HFF-Myc (cell line): ENCODE data around the gene ANXA11.

ENCODE experiments used
- DNase-seq: peaks from one replicate; pipeline ENCODE4 v3.0.0-alpha.2; 2011; ENCODE audit warnings: low read depth; ENCODE audit errors: extremely low read depth
- H3K4me3 ChIP-seq: replicated peaks from 2 replicates; pipeline ENCODE4 v1.5.1; 2011; ENCODE audit warnings: low read depth, mild to moderate bottlenecking, control low read depth, low read length
- TF ChIP-seq, protein P1 (sequence below): IDR thresholded peaks from 2 replicates; pipeline ENCODE4 v1.5.1; 2012; ENCODE audit warnings: mild to moderate bottlenecking, low read depth, low read length, control low read depth; ENCODE audit errors: missing control alignments

ANXA11 gene

GRCh38 chr10:80200259-80200658, 5.1 kb downstream of the ANXA11 start:
- H3K4me3 ChIP-seq, result no peak overlapping the region
- TF ChIP-seq, protein P1, sequence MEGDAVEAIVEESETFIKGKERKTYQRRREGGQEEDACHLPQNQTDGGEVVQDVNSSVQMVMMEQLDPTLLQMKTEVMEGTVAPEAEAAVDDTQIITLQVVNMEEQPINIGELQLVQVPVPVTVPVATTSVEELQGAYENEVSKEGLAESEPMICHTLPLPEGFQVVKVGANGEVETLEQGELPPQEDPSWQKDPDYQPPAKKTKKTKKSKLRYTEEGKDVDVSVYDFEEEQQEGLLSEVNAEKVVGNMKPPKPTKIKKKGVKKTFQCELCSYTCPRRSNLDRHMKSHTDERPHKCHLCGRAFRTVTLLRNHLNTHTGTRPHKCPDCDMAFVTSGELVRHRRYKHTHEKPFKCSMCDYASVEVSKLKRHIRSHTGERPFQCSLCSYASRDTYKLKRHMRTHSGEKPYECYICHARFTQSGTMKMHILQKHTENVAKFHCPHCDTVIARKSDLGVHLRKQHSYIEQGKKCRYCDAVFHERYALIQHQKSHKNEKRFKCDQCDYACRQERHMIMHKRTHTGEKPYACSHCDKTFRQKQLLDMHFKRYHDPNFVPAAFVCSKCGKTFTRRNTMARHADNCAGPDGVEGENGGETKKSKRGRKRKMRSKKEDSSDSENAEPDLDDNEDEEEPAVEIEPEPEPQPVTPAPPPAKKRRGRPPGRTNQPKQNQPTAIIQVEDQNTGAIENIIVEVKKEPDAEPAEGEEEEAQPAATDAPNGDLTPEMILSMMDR, result no peak
- no peak for DNase-seq

DNA sequence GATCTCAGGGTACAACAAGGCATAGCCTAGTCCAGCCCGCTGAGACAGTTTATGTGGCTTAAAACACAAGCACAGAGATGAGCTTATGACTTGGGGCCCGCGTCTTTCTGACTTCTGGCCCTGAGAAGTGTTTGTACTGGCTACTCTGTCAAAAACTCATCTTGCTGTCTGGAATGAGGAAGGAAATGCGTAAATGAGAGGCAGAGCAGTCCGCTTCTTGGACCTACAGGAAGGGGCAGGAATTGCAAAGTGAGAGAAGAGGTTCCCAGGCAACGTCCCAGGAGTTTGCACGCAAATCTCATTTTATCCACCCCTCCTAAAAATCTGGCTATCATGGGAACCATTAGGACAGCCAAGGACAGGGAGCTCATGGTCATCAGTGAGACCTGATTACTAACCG, 5.5 kb downstream of the ANXA11 start:
- TF ChIP-seq, protein P1, result no peak
- DNase-seq, result no peak
- H3K4me3 ChIP-seq, result no peak overlapping the region

- TF ChIP-seq, protein P1, result no peak
- DNase-seq, result no peak
- no peak overlapping the region for H3K4me3 ChIP-seq
Observed at GRCh38 chr10:80197972-80198916, 7.1 kb downstream of the ANXA11 start.

GRCh38 chr10:80196950-80197315, 8.4 kb downstream of the ANXA11 start:
- no peak for DNase-seq
- TF ChIP-seq, protein P1, result no peak
- H3K4me3 ChIP-seq, result no peak overlapping the region

DNA sequence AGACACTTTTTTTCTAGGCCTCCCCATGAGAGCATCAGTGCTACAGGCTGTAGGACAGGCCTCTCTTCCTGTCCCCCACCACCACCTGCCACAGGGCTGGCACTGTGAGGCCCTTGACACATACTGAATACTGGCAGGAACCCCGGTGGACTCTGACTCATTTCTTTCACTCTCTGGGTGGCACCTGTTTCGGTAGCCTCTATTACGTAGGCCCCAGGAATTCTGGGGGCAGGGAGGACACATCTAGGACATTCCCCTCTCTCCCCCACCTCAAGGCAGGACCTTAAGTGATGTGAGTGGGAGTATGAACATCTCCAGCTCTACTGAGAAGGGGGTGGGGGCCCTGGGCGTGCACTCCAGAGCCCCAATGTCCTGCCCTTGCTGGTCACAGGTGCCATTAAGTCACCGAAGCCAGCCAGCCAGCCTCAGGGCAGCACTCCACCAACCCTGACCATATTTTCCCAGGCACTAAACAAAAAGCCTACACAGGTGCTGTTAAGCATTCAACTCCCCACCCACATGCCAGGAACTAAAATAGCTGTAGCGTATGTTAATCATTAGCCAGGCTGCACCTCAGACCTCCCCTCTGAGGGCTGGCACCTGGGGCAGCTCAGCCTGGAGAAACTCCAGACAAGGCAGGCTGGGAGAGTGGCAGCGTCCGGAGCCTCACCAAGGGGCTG, 8.9 kb downstream of the ANXA11 start:
- no peak overlapping the region for H3K4me3 ChIP-seq
- no peak for DNase-seq
- TF ChIP-seq, protein P1, result no peak

- TF ChIP-seq, protein P1, result no peak
- no peak for DNase-seq
- no peak overlapping the region for H3K4me3 ChIP-seq
Observed at GRCh38 chr10:80195046-80195574, 10.2 kb downstream of the ANXA11 start.
